GM19324 (cell line): ENCODE measurements around the gene PRICKLE4.
A peak's percentile ranks its signal among the peaks of the same experiment; 100 is the strongest.

Experiments used
- ATAC-seq: cut with Tn5 transposase; IDR thresholded peaks from one replicate; pipeline ENCODE4 v1.9.1; 2021; ENCODE audit warnings: mild to moderate bottlenecking, moderate library complexity; ENCODE audit not compliant: unreplicated experiment, low FRiP score

PRICKLE4 gene, protein sequence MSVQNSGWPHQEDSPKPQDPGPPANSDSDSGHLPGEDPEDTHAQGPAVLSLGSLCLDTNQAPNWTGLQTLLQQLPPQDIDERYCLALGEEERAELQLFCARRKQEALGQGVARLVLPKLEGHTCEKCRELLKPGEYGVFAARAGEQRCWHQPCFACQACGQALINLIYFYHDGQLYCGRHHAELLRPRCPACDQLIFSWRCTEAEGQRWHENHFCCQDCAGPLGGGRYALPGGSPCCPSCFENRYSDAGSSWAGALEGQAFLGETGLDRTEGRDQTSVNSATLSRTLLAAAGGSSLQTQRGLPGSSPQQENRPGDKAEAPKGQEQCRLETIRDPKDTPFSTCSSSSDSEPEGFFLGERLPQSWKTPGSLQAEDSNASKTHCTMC

GRCh38 chr6:41780551-41781365, at the start of gene PRICKLE4:
Gene PRICKLE4, plus strand, starts transcription at chr6:41780782. Its CDS starts 2,692 bp downstream, at chr6:41783474.
- ATAC-seq, result no peak

DNA sequence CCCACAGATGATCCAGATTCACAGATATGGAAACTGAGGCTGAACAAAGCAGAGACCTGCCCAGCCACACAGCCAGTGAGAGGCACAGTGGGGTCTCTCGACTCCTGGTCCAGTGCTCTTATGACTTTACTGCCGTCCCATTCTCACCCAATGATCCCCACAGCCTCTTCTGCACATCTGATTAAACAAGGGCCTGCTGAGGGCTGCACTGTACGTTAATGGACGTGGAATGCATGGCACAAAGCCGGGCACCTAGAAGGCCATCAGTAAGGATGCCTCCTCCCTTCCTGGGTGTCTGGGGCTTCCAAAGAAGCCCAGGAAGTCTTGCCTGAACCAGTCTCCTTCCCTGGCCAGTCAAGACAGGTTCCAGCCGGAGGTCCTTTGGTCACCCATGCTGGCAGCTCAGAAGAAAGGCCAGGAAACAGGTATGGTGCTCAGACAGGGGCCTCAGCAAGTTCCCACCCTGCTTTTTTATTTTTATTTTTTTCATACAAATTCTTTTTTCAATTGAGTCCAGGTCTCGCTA, 49.0 kb upstream of the PRICKLE4 start:
- no peak for ATAC-seq

- no peak for ATAC-seq
These were observed 48.4 kb upstream of the PRICKLE4 start for GRCh38 chr6:41732149-41732548.

DNA sequence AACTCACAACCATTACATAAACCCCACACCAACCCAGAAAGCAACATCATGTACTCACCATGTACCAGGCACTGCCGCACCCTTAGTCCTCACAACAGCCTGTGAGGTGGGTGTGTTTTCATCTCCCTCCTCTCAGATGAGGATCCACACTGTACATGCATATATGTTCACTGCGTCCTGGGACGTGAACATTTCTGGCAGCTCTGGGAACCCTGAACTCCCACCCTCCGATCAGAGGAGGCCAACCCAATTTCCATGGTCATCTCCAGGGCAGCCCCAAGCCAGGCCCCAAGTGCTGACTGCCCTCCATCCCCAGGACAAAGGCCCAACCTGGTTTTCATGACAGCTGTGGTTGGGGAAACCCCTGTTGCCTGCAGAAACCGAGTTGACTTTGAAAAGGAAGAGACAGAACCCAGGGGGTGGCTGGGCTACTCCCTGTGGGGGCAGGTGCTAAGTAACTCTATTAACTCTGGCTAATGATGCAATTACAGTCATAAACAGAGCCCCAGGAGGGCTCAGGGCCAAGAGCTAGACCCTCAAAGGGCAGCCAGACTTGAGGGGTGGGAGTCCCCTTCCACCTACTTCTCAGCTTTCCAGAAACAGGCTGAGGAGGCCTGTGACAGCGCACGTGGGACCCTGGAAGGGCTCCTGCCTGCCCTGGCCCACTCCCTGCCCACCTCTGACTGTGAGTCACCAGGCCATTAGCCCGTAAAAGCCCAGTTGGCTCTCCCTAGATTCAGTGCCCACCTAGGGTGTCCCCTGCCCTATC, 47.8 kb upstream of the PRICKLE4 start:
- no peak for ATAC-seq

DNA sequence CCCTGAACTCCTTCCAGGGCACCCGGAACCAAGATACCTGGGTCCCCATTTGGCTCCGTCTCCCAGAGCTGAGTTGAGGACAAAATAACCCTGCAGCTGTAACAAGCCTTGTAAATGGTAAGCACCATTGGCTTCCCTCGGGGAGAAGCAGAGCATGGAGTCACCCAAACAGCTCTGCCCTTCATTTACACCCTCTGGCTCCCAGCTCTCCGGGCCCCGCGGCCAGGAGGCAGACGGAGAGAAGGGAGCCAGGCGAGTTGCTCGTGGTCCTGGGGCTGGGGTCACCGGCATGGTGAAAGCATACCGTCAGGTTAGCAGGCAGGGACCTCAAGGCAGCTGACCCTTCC, 47.2 kb upstream of the PRICKLE4 start:
- ATAC-seq, result no peak

- ATAC-seq, result peak; percentile 60
These were observed 46.6 kb upstream of the PRICKLE4 start for GRCh38 chr6:41733707-41734665.

GRCh38 chr6:41734666-41735426, 45.7 kb upstream of the PRICKLE4 start:
- peak; percentile 28 for ATAC-seq

DNA sequence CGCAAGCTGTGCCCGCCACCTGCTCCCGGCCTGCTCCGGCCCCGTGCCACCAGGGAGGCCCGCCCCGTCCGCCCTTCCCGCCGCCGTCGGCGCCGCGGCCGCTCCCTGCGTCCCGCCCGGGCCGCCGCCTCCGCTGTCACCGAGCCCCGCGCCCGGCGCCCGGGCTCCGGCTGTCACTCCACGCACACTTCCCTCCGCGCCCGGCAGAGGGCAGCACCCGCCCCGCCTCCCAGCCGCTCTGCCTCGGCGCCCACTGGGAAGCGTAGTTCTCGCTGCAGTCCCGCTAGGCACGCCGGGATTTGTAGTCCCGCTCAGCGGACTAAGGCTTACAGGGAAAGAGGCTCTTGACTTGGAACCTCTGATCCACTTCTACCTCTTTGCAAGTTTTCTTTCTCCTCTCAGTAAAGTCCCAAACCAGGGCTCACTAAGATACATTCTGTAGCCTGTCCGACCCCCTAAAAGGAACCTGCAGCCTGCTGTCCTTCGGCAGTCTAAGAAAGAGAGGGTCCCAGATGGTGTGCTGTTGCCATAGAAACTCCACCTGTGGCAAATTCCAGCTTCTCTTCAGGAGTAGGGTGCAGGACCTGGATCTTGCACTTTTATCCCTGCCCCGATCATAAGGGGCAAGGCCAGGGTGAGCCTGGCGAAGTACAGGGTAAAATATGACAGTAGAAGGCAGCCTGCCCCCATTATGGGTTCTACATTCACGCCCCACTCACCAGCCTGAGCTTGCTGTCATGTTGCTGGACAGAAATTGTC, 45.0 kb upstream of the PRICKLE4 start, which contains the start of gene TFEB:
TFEB (minus strand) TSS at position 182 of the 759 bp plus-strand sequence. CDS start 44,395 bp downstream, outside the sequence.
- peak; percentile 45 for ATAC-seq

DNA sequence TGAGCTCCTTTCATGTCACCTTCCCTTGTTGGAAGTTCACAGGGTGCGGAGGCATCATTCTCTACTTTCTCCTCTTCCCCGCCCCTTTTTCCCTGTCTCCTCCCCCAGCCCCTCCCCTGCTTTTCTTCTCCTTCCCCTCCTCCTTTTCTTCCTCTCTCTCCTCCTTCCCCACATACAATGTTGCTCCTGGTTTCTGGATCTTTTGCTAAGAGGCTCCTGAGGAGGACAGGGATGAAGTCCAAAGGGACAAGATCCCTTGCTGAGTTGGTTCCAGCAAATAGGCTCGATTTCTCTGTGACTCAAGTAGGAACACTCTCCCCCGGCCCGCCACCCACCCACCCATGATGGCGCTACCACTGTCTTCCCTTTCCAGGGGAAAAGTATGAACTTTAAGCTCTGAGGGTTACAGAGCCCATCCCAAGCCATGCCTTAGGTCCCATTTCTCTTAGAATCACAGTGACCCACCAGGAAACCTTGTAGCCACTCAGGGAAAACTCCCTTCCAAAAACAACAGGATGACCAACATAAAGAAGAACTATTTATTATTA, 44.3 kb upstream of the PRICKLE4 start:
- ATAC-seq, result no peak

DNA sequence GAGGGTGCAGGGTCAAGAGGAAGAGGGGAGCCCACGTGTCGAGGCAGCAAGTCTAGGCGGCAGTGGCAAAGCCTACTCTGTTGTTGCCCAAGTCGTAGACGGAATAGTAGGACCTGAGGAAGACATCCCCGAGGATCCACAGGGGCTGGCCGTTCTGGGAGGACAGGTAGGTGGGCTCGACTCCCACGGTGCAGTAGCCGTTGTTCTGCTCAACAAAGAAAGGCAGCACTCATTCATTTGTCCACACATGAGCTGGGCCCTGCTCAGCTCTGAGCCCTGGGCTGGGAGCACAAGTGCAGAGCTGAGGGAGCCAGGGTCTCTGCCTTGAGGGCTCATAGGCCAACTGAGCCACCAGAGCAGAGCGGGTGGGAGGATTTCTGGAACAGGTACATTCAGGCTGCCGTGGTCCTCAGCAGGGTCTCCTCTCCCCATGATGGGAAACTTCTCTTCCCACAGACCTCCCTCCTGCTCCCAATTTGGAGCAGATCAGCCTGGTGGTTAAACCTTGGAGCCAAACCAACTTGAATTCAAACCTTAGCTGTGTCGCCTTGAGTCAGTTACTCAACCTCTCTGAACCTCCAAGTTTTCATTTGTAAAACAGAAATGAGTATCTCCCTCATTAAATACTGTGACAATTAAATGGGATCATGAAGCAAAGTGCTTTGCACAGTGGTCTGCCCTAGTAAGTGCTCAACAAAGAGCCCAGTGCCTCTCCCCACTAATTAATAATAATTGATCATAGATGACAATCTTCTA, 43.6 kb upstream of the PRICKLE4 start:
- ATAC-seq, result no peak

GRCh38 chr6:41737591-41738130, 42.9 kb upstream of the PRICKLE4 start:
- ATAC-seq, result no peak

DNA sequence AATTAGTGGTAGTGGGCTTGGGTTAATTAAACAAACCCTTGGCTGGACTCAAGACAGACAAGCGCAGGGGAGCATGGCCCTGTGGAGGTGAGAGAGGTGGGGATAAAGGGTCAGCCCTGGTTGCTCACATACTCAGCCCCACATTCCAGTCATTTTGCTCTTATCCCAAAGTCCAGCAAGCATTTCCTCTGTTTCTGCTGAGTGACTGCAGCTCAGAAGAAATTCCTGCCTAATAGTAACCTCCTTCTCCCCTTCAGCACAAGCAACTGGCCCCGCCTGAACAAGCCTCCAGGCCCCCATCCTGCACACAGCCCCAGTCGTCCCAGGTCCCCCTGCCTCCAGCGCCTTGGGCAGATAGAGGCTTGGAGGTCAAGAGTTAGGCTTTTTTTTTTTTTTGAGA, 41.5 kb upstream of the PRICKLE4 start:
- no peak for ATAC-seq

DNA sequence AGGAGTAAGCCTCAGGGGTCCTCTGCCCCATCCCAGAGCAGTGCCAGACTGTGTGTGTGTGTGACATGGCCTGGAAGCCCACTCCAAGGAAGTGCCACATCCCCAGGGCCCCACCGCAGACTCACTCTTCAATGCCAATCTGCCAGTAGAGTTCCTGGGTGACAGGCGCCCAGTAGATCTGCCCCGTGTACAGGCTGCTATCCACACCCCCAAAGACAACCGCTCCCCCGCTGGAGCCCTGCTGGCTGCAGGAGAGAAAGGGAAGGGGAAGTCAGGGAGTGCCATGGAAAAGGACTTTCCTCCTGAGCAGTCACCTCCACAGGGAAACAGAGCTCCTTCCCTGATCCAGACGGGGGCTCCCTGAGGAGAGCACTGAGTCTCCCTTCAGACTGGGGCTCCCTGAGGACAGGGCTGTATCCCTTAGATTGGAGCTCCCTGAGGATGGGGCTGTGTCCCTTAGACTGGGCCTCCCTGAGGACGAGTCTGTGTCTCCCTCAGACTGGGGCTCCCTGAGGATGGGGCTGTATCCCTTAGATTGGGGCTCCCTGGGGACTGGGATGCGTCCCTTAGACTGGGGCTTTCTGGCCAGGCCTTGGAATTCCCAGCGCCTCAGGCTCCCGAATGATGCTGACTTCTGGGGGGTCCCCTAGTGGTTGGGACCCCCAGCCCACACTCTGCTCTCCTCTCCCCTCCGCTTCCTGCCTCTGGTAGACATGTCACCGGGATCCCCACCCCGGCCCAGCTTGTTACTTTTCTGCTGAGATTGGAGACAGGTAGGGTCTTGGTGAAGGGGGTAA, 40.0 kb upstream of the PRICKLE4 start:
- ATAC-seq, result no peak

- no peak for ATAC-seq
These were observed 38.7 kb upstream of the PRICKLE4 start for GRCh38 chr6:41741625-41742490.
